Lung (tissue), 12 donors: Measurements from ENCODE around the gene RFX3. TPM values are rescaled to one million over a fixed set of nuclear protein-coding genes. Genes with fewer than 3 reads are reported as not detected.
"Not testable (repeated sequence)": the region's sequence is repeated elsewhere in the genome, so short reads cannot be mapped to it uniquely, and the experiment has no call there.

ENCODE experiments used
- ATAC-seq: fragments of 200-7000 bp; cut with Tn5 transposase; one replicate; pipeline ENCODE4 v1.9.1; 2020; ENCODE audit warnings: moderate number of reproducible peaks; ENCODE audit not compliant: insufficient read depth, low FRiP score
- DNase-seq, 3 donors: peaks; one replicate each; pipeline ENCODE4 v3.0.0-alpha.2; 2013 to 2017
- H3K27ac ChIP-seq, 2 donors: one replicate each; pipeline ENCODE4 v1.5.1; 2013; ENCODE audit warnings: mild to moderate bottlenecking in 2 of 2, moderate library complexity in 2 of 2, control low read depth in 1 of 2, inconsistent platforms in 1 of 2, low read depth in 1 of 2, low read length in 1 of 2
- H3K27me3 ChIP-seq, 3 donors: one replicate each; pipeline ENCODE4 v1.5.1; 2013; ENCODE audit warnings: low read length in 2 of 3; ENCODE audit not compliant: control insufficient read depth in 3 of 3, insufficient read depth in 3 of 3
- H3K36me3 ChIP-seq, 4 donors: one replicate each; pipeline ENCODE4 v1.5.1; 2013; ENCODE audit warnings: low read length in 4 of 4, mild to moderate bottlenecking in 1 of 4, moderate library complexity in 1 of 4; ENCODE audit not compliant: control insufficient read depth in 4 of 4, insufficient read depth in 4 of 4
- H3K4me1 ChIP-seq, 5 donors: one replicate each; pipeline ENCODE4 v1.5.1; 2013; ENCODE audit warnings: low read length in 5 of 5, mild to moderate bottlenecking in 2 of 5, moderate library complexity in 1 of 5; ENCODE audit not compliant: control insufficient read depth in 5 of 5, insufficient read depth in 5 of 5
- H3K4me3 ChIP-seq: one replicate; pipeline ENCODE4 v1.5.1; 2013; ENCODE audit warnings: mild to moderate bottlenecking, control low read depth, moderate library complexity
- H3K9ac ChIP-seq, 2 donors: one replicate each; pipeline ENCODE4 v1.5.1; 2013; ENCODE audit warnings: low read length in 2 of 2, control low read depth in 1 of 2; ENCODE audit not compliant: insufficient read depth in 1 of 2
- H3K9me3 ChIP-seq, 4 donors: one replicate each; pipeline ENCODE4 v1.5.1; 2013; ENCODE audit warnings: low read length in 3 of 4, mild to moderate bottlenecking in 1 of 4, moderate library complexity in 1 of 4; ENCODE audit not compliant: control insufficient read depth in 4 of 4, insufficient read depth in 3 of 4
- WGBS, 2 donors: extraction: QIAGEN DNeasy Blood & Tissue Kit; methylation state at CpG; one replicate each; pipeline ENCODE4 v1.1.7; 2013; 5-methylcytosine and 5-hydroxymethylcytosine counted together
- polyA plus RNA-seq, 2 donors: library from polyadenylated mRNA; stranded (reverse); fragments of 200-250 nt; gene quantifications; one replicate each; pipeline ENCODE4 v1.2.1, GENCODE V29; 2013
- total RNA-seq, 2 donors: library from RNA; depleted of rRNA in 1 of 2; stranded (reverse); fragments of >200 nt in 1 of 2; gene quantifications; one replicate each; pipeline ENCODE4 v1.2.1, GENCODE V29; 2014 to 2021
- TF ChIP-seq, protein P1 (sequence below): IDR thresholded peaks from 2 replicates; pipeline ENCODE4 v1.5.1; 2012; ENCODE audit warnings: mild to moderate bottlenecking; ENCODE audit errors: control extremely low read depth, extremely low read depth
- donor health status: control.
- donor health status: control.
- donor health status: Bipolar disorder and iron deficiency.
- donor health status: healthy.
- donor health status: DM: yes; HTN: yes; CAD: no.

Gene RFX3
- total and polyA plus RNA-seq, 4 donors = 3.3 to 45.8 (median 14.0) TPM

DNA sequence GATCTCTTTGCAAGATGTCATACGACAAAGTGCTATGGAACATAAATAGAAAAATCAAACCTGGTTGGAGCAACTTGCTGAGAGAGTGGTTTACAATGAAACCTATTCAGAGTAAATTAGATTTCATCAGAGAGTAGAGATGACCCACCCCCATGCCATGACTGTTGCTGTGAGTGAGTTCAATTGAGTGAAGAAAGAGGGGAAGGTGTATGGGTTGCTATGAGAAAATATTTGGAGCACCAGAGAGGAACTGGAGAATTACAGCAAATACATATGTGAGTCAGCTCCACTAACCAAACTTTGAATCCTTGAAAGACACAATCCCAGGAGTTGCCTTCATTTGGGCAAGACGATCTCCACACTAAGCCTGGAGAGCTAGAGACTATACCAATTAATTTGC lies 217.2 kb downstream of the RFX3 start:
- Histone ChIP-seq H3K9ac (no peak overlapping the region), H3K27me3 (no peaks in the 10 kb centered on the region), H3K36me3 (peaks cover 0 to 2% (median 0%) of the 10 kb centered on the region in 4 donors), H3K4me3 (no peak overlapping the region), H3K27ac (no peak overlapping the region), H3K9me3 (no peaks in the 10 kb centered on the region), H3K4me1 (no peaks in the 10 kb centered on the region)
- 95 to 96% methylated on average over 2 of the region's 2 CpGs for WGBS, 2 donors
- DNase-seq = no peak
- TF ChIP-seq, protein P1, sequence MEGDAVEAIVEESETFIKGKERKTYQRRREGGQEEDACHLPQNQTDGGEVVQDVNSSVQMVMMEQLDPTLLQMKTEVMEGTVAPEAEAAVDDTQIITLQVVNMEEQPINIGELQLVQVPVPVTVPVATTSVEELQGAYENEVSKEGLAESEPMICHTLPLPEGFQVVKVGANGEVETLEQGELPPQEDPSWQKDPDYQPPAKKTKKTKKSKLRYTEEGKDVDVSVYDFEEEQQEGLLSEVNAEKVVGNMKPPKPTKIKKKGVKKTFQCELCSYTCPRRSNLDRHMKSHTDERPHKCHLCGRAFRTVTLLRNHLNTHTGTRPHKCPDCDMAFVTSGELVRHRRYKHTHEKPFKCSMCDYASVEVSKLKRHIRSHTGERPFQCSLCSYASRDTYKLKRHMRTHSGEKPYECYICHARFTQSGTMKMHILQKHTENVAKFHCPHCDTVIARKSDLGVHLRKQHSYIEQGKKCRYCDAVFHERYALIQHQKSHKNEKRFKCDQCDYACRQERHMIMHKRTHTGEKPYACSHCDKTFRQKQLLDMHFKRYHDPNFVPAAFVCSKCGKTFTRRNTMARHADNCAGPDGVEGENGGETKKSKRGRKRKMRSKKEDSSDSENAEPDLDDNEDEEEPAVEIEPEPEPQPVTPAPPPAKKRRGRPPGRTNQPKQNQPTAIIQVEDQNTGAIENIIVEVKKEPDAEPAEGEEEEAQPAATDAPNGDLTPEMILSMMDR = no peak
- ATAC-seq = no peak

DNA sequence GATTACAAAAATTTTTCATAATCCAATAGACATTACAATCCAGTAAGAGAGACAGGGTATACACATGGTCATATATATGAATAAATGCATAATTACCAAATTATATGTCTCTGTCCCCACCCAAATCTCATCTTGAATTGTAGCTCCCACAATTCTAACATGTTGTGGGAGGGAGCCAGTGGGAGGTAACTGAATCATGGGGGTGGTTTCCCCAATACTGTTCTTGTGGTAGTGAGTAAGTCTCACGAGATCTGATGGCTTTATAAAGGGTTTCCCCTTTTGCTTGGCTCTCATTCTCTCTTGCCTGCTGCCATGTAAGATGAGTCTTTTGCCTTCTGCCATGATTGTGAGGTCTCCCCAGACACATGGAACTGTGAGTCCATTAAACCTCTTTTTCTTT lies 221.4 kb downstream of the RFX3 start:
- not testable (repeated sequence) for H3K9ac ChIP-seq, H3K27ac ChIP-seq, ATAC-seq

DNA sequence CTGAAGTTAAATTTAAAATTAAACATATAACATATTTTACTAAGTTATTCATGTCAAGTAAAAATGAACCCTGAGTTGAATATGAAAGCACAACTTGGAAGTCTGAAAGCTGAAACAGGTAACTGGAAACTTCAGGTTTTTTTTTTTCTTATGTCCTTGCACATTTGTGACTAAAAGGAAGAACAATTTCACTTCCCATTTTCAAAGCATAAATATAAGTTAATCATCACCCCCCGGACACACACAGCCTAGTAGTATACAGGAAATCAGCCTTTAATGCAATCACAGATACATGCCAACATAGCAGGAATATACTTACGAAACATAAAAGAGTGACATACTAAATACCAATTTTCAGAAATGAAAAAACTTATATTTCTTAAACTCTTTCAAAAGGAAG lies 225.9 kb downstream of the RFX3 start:
- Histone ChIP-seq H3K9ac (no peak overlapping the region), H3K9me3 (no peaks in the 10 kb centered on the region), H3K4me3 (no peak overlapping the region), H3K27ac (no peak overlapping the region), H3K27me3 (no peaks in the 10 kb centered on the region), H3K4me1 (no peaks in the 10 kb centered on the region), H3K36me3 (no peaks in the 10 kb centered on the region)
- WGBS, 2 donors = 31 to 50% methylated on average over 2 of the region's 2 CpGs
- TF ChIP-seq, protein P1 = no peak
- peak in 1 of 3 donors; percentile 6 for DNase-seq
- no peak for ATAC-seq

More for the DNA sequence above, 221.4 kb downstream of the RFX3 start:
- not testable (repeated sequence) for H3K4me3 ChIP-seq, H3K9me3 ChIP-seq, H3K27me3 ChIP-seq, H3K4me1 ChIP-seq, H3K36me3 ChIP-seq, DNase-seq
- WGBS, 2 donors = 85 to 95% methylated on average over 1 of the region's 1 CpG

DNA sequence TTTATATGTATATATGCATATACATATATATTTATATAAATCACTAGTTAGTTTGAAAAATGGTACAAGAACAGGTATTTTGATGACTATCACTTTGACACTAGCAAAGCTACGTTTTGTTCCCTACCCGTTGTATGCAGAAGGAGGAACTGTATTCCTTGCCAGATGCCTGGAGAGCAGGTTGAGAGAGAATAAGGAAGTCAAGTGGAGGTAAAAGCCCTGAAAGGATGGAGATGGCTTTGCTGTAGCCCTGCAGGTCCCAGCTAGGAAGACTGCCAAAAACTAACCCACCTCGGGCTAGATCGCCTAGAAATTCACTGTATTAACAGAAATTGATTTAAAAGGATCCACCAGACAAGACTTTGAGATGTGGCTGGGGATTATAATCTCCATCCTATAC lies 229.3 kb downstream of the RFX3 start:
- no peak overlapping the region for H3K27ac ChIP-seq
- ATAC-seq (no peak), DNase-seq (no peak)
- no peaks in the 10 kb centered on the region for H3K4me1 ChIP-seq
- no peaks in the 10 kb centered on the region for H3K27me3 ChIP-seq
- H3K9me3 ChIP-seq = no peaks in the 10 kb centered on the region
- H3K9ac ChIP-seq = no peak overlapping the region
- TF ChIP-seq, protein P1 = no peak
- H3K36me3 ChIP-seq = peaks cover 0 to 6% (median 0%) of the 10 kb centered on the region in 4 donors
- 55 to 78% methylated on average over 4 of the region's 4 CpGs for WGBS, 2 donors
- no peak overlapping the region for H3K4me3 ChIP-seq
